Common myeloid progenitor, CD34-positive (primary cell): ENCODE data around the gene PLXNA4.

Source experiments
- CTCF ChIA-PET: fragments of 350-600 bp; sonication (Branson Sonifier 250); formaldehyde crosslinking; loops from one replicate; lab custom pipeline; 2021; ENCODE audit warnings: antibody characterized with exemption; lab: Charles Lee
- POLR2A ChIA-PET: fragments of 350-600 bp; sonication (Branson Sonifier 250); formaldehyde crosslinking; loops from one replicate; lab custom pipeline; 2021; ENCODE audit warnings: antibody characterized with exemption; lab: Charles Lee
- DNase-seq, 3 donors: peaks; one replicate each; pipeline versions ENCODE4 v3.0.0 to v3.0.0-alpha.2; 2013
- H3K27ac ChIP-seq, 2 experiments: 1 replicate in 1 of 2; 2 replicates in 1 of 2; pipeline ENCODE4 v1.7.0; 2013; ENCODE audit warnings: inconsistent platforms in 2 of 2, low read length in 2 of 2, mild to moderate bottlenecking in 2 of 2, low read depth in 1 of 2, moderate library complexity in 1 of 2; ENCODE audit not compliant: severe bottlenecking in 2 of 2, insufficient read depth in 1 of 2, poor library complexity in 1 of 2
- H3K27me3 ChIP-seq, 5 experiments: replicated peaks in 2 of 5; 1 replicate in 3 of 5; 2 replicates in 2 of 5; pipeline versions ENCODE4 v1.6.1 to v1.7.0; 2013; ENCODE audit warnings: low read length in 4 of 5, mild to moderate bottlenecking in 2 of 5, moderate library complexity in 2 of 5, inconsistent platforms in 1 of 5; ENCODE audit not compliant: insufficient read depth in 5 of 5, control insufficient read depth in 4 of 5
- H3K36me3 ChIP-seq, 4 experiments: 1 replicate in 2 of 4; 2 replicates in 2 of 4; pipeline versions ENCODE4 v1.6.1 to v1.7.0; 2013; ENCODE audit warnings: low read length in 3 of 4, control low read depth in 1 of 4, mild to moderate bottlenecking in 1 of 4; ENCODE audit not compliant: control insufficient read depth in 4 of 4, insufficient read depth in 4 of 4
- H3K4me1 ChIP-seq, 4 experiments: 1 replicate in 3 of 4; 2 replicates in 1 of 4; pipeline versions ENCODE4 v1.6.1 to v1.7.1; 2013; ENCODE audit warnings: low read length in 3 of 4, mild to moderate bottlenecking in 3 of 4, control low read depth in 1 of 4, inconsistent platforms in 1 of 4, moderate library complexity in 1 of 4; ENCODE audit not compliant: control insufficient read depth in 4 of 4, insufficient read depth in 4 of 4; ENCODE audit errors: control extremely low read depth in 1 of 4
- H3K4me3 ChIP-seq, 7 experiments: 1 replicate in 4 of 7; 2 replicates in 3 of 7; pipeline versions ENCODE4 v1.5.1 to v1.7.0; 2013; ENCODE audit warnings: mild to moderate bottlenecking in 7 of 7, low read length in 6 of 7, moderate library complexity in 6 of 7, inconsistent platforms in 2 of 7, low read depth in 2 of 7, control low read depth in 1 of 7; ENCODE audit not compliant: insufficient read depth in 4 of 7, control insufficient read depth in 1 of 7; ENCODE audit errors: extremely low read depth in 1 of 7
- H3K9me3 ChIP-seq, 5 experiments: 1 replicate in 4 of 5; 2 replicates in 1 of 5; pipeline versions ENCODE4 v1.6.1 to v1.7.1; 2013; ENCODE audit warnings: low read length in 4 of 5, mild to moderate bottlenecking in 2 of 5, inconsistent platforms in 1 of 5, low read depth in 1 of 5, moderate library complexity in 1 of 5; ENCODE audit not compliant: control insufficient read depth in 4 of 5, insufficient read depth in 2 of 5; ENCODE audit errors: control extremely low read depth in 1 of 5
- WGBS: methylation state at CpG from one replicate; pipeline ENCODE4 v1.1.5; 2013; ENCODE audit not compliant: insufficient coverage; 5-methylcytosine and 5-hydroxymethylcytosine counted together

PLXNA4 gene

GRCh38 chr7:132211971-132212370, 364.3 kb downstream of the PLXNA4 start:
- Histone ChIP-seq H3K27ac (no peak overlapping the region), H3K4me3 (no peak overlapping the region), H3K4me1 (no peaks in the 10 kb centered on the region), H3K9me3 (no peaks in the 10 kb centered on the region), H3K27me3 (peaks cover 0 to 2% (median 0%) of the 10 kb centered on the region in 5 experiments), H3K36me3 (no peaks in the 10 kb centered on the region)
- DNase-seq = no peak
- POLR2A ChIA-PET = no interaction called here
- 88% methylated on average over 1 of the region's 4 CpGs for WGBS
- CTCF ChIA-PET = no interaction called here

- Histone ChIP-seq H3K36me3 (no peaks in the 10 kb centered on the region), H3K27me3 (peaks cover 0 to 6% (median 0%) of the 10 kb centered on the region in 5 experiments), H3K9me3 (no peaks in the 10 kb centered on the region), H3K27ac (no peak overlapping the region), H3K4me1 (no peaks in the 10 kb centered on the region), H3K4me3 (no peak overlapping the region)
- ChIA-PET POLR2A (no interaction called here), CTCF (no interaction called here)
- no peak for DNase-seq
- WGBS = 96% methylated on average over 14 of the region's 14 CpGs
Observed at GRCh38 chr7:132210821-132211220, 365.4 kb downstream of the PLXNA4 start.

GRCh38 chr7:132207782-132208181, 368.5 kb downstream of the PLXNA4 start:
- Histone ChIP-seq H3K27ac (no peak overlapping the region), H3K27me3 (peaks cover 0 to 10% (median 0%) of the 10 kb centered on the region in 5 experiments), H3K36me3 (no peaks in the 10 kb centered on the region), H3K4me3 (no peak overlapping the region), H3K9me3 (no peaks in the 10 kb centered on the region), H3K4me1 (no peaks in the 10 kb centered on the region)
- ChIA-PET POLR2A (no interaction called here), CTCF (no interaction called here)
- DNase-seq = no peak
- WGBS = no CpG with 5 or more reads among the region's 2 CpGs

GRCh38 chr7:132207211-132207610, 369.1 kb downstream of the PLXNA4 start:
- CTCF ChIA-PET = interaction anchor here (1.2 kb wide), 1 partner anchor 18 kb away, joined by 4 read pairs; no protein-coding TSS in a partner anchor
- Histone ChIP-seq H3K4me3 (no peak overlapping the region), H3K36me3 (no peaks in the 10 kb centered on the region), H3K4me1 (no peaks in the 10 kb centered on the region), H3K27me3 (peaks cover 0 to 10% (median 0%) of the 10 kb centered on the region in 5 experiments), H3K27ac (no peak overlapping the region), H3K9me3 (no peaks in the 10 kb centered on the region)
- WGBS = 77% methylated on average over 7 of the region's 9 CpGs
- POLR2A ChIA-PET = no interaction called here
- DNase-seq = no peak

- DNase-seq = no peak
- Histone ChIP-seq H3K27me3 (peaks cover 0 to 10% (median 0%) of the 10 kb centered on the region in 5 experiments), H3K4me3 (no peak overlapping the region), H3K36me3 (no peaks in the 10 kb centered on the region), H3K9me3 (no peaks in the 10 kb centered on the region), H3K27ac (no peak overlapping the region), H3K4me1 (no peaks in the 10 kb centered on the region)
- ChIA-PET CTCF (interaction anchor here (1.2 kb wide), 1 partner anchor 18 kb away, joined by 4 read pairs; no protein-coding TSS in a partner anchor), POLR2A (no interaction called here)
- 74% methylated on average over 2 of the region's 8 CpGs for WGBS
Observed at GRCh38 chr7:132206594-132206993, 369.7 kb downstream of the PLXNA4 start.

GRCh38 chr7:132205509-132205908, 370.8 kb downstream of the PLXNA4 start:
- H3K36me3 ChIP-seq = no peaks in the 10 kb centered on the region
- H3K27me3 ChIP-seq = peaks cover 0 to 12% (median 0%) of the 10 kb centered on the region in 5 experiments
- POLR2A ChIA-PET = no interaction called here
- H3K9me3 ChIP-seq = no peaks in the 10 kb centered on the region
- H3K4me3 ChIP-seq = no peak overlapping the region
- CTCF ChIA-PET = no interaction called here
- no peak for DNase-seq
- no peak overlapping the region for H3K27ac ChIP-seq
- no peaks in the 10 kb centered on the region for H3K4me1 ChIP-seq

GRCh38 chr7:132203021-132203420, 373.2 kb downstream of the PLXNA4 start:
- Histone ChIP-seq H3K4me3 (no peak overlapping the region), H3K36me3 (no peaks in the 10 kb centered on the region), H3K27ac (no peak overlapping the region), H3K4me1 (no peaks in the 10 kb centered on the region), H3K27me3 (peaks cover 0 to 13% (median 2%) of the 10 kb centered on the region in 5 experiments), H3K9me3 (no peaks in the 10 kb centered on the region)
- WGBS = 73% methylated on average over 3 of the region's 7 CpGs
- ChIA-PET CTCF (no interaction called here), POLR2A (no interaction called here)
- DNase-seq = no peak
